HL-60/S4 (cell line): ENCODE data around the gene ERG.

Experiments used
- in situ Hi-C: fragments of 300-500 bp; cut with MboI; formaldehyde crosslinking; loops from 2 replicates; pipeline ENCODE4 v1.14.3; 2022; ENCODE audit warnings: low sequenced_read_pairs

Gene ERG

GRCh38 chr21:38498057-38498833, at the start of gene ERG:
ERG (minus strand) TSS chr21:38498477; CDS start chr21:38498380, 97 bp downstream.
- in situ Hi-C loops: no loop called here

- in situ Hi-C loops: no loop called here
Measured at GRCh38 chr21:38544661-38545060, 46.4 kb upstream of the ERG start.

GRCh38 chr21:38542263-38542662, 44.0 kb upstream of the ERG start:
- in situ Hi-C loops: no loop called here

DNA sequence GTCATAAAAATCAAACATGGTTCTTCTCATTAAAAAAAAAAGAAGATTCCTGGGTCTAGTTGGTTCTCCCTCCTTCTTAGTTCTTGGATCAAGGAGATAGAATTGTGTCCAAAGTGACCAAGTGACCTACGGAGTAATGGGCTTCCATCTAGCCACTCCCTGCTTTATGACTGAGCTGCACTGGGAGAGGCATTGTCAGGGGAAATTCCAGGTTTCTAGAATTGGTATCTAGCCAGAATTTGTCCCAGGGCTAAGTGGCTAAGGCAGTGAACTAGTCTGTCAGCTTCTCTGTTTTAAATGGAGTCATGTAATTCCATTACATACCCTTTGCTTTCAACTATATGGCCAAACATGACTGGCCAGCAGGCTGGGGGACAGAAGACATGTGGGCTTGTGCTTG, 40.1 kb upstream of the ERG start:
- in situ Hi-C loops: no loop called here

GRCh38 chr21:38534591-38534990, 36.3 kb upstream of the ERG start:
- in situ Hi-C loops: no loop called here

DNA sequence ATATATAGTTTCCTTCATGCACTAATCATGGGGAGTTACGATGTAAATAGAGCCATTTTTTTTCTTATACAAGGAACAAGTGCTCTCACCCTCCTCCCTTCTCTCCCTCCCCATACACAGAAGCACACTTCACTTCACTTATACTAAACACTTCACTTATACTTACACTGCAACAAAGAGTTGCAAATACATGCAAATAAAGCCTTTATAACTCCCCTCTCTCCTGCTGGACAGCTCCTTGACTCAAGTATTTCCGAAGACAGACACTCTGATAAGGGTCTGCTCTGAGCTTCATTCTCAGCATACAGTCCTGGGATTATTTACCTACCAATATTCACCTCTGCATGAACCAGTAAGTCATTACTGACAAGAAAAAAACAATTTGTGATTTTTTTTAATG, 35.6 kb upstream of the ERG start:
- in situ Hi-C loops: no loop called here

DNA sequence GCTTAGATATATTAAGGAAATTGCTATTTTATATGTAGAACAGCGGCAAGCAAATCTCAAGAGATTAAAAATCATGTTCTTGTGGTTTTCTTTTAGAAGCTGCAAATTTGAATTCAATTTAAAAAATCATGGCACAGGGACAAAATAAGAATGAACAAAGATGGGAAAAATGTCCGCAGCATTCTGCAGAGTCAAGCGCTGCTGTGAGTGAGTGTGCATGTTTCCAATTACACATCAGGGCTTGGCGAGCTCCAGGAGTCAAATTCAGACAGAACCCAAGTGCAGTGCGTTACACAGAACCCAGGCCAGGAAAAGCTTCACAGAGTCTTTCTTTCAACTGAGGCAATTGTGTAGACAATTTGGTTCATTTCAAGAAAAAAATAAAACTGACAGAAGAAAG, 33.3 kb upstream of the ERG start:
- in situ Hi-C loops: no loop called here

- in situ Hi-C loops: no loop called here
Measured at GRCh38 chr21:38531039-38531541, 32.8 kb upstream of the ERG start.

GRCh38 chr21:38527737-38528136, 29.5 kb upstream of the ERG start:
- in situ Hi-C loops: no loop called here

- in situ Hi-C loops: no loop called here
Measured at GRCh38 chr21:38525454-38525853, 27.2 kb upstream of the ERG start.

GRCh38 chr21:38524168-38525153, 26.2 kb upstream of the ERG start:
- in situ Hi-C loops: loop anchor here (25.0 kb wide), 1 partner anchor 613 kb away; no protein-coding TSS in a partner anchor

DNA sequence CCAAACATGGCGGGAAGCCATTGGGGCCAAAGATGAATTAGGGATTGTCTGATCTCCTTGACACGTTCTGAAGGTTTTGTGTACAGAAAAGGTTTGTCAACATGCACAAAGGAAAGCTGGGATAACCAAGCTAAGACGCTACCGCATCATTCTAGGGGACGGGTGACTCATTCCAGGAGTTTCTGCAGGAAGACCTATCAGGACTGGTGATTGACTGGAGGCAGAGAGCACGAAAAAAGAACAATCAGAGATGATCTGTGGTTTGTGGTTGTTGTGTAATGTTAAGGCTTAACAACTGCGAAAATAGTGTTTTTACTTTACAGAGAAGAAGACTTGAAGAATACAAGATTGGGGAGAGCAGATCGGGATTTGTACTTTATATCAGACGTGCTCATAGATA, 22.2 kb upstream of the ERG start:
- in situ Hi-C loops: loop anchor here (25.0 kb wide), 1 partner anchor 617 kb away; no protein-coding TSS in a partner anchor

- in situ Hi-C loops: loop anchor here (25.0 kb wide), 1 partner anchor 626 kb away; no protein-coding TSS in a partner anchor
Measured at GRCh38 chr21:38511662-38512243, 13.5 kb upstream of the ERG start.

DNA sequence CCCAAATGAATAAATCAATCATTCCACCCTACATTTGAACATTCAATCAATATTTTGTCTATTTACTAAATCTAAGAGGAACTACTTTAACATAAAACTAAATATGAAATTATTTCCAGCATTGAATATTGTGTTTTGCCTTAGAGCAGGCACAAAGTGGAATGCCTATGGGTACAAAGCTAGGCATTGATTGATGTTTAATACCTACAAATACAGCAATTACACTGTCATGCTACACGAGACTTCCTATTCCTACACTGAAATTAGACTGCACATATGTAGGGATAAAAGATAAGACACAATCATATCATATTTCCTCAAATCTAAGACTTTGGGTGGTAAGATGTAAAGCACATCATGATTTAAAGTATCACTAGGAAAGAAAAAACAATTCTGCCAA, 12.9 kb upstream of the ERG start:
- in situ Hi-C loops: loop anchor here (25.0 kb wide), 1 partner anchor 626 kb away; no protein-coding TSS in a partner anchor

DNA sequence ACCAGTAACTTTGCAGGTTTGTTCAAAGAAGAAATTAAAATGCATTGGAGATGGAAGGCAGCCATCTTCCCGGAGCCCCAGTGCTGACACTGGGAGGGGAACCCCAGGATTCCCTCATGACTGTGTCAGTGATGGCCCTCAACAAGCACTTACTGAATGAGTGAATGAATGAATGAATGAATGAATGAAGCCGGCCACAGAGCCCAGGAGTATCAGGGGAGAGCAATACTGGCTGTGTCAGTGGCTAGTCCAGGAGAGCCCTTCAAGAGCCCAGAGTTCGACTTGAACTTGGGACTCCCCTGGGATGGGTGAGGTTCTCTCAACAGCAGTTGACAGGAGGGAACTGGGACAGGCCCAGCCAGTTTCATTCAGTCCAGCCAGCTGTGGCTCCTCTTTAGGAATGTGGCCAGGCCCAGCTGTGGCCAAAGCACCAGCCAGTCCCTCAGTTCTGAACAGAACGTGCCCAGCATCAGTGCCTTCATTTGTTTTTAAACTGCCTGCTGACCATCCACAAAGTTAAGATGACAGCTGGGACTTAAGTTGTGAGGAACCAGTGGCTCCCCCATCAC, 9.2 kb upstream of the ERG start:
- in situ Hi-C loops: loop anchor here (10.0 to 25.0 kb wide), 2 partner anchors 217 to 630 kb away; no protein-coding TSS in a partner anchor

- in situ Hi-C loops: loop anchor here (10.0 to 25.0 kb wide), 2 partner anchors 218 to 631 kb away; no protein-coding TSS in a partner anchor
Measured at GRCh38 chr21:38506661-38507281, 8.5 kb upstream of the ERG start.

DNA sequence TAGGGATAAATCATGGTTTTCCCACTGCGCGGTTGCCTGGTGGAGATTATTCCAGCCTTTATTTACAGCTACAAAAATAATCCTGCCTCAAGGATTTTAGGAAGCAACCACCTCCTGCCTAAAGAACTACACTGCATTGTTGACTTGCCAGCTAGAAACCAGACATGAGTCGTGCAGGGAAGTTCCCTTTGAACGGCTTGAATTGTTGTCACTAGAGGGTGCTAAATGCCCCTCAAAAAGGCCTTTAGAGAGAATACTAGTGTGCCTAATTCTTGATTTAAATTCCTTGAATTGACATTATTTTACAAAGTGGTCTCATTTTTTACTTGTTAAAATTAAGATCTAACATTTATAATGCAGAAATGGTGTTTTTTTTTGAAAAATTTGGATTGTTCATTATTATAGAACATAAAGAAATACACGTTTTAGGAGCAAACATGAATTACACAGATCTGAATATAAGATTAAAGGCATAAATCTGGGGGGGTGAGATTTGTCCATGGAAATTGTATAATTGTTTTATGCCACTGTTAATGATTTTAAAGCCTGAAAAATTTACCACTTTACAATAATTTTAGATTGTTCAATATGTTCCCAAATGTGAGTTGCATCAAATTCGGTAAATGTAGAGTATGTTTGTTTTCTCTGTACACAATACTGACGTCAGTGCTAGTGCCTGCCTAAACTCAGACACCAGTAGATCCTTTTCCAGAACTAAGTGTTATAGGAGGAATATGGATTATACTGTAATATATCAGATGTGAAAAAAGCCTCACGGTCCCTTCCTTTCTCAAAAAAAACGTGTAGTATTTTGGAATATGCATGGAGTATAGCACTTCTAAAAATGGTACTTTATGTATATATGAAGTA, 7.6 kb upstream of the ERG start:
- in situ Hi-C loops: loop anchor here (10.0 to 25.0 kb wide), 2 partner anchors 219 to 631 kb away; no protein-coding TSS in a partner anchor

DNA sequence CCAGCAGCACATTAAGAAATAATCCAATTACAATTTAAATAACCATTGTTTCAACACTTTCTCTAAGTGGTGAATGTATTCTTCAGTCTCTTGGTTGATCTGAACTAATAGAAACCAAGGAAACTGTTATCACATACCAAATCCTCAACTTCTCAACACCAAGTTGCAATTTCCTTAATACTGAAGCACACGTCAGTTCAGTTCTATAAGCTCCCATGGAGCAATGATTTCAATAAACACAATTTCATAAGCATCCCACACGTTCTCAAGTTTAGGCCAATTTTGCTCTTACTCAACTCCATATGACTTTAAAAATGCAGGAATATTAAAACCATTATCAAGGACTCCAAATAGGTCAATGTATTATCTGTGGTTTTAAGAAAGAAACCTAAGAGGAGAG, 5.8 kb upstream of the ERG start:
- in situ Hi-C loops: loop anchor here (10.0 to 25.0 kb wide), 2 partner anchors 221 to 633 kb away; no protein-coding TSS in a partner anchor

GRCh38 chr21:38503583-38503982, 5.3 kb upstream of the ERG start:
- in situ Hi-C loops: loop anchor here (10.0 to 25.0 kb wide), 2 partner anchors 221 to 634 kb away; no protein-coding TSS in a partner anchor
